Smooth muscle cell (in vitro differentiated cells): Measurements from ENCODE around the gene XXYLT1. TPM values are rescaled to one million over a fixed set of nuclear protein-coding genes. Genes with fewer than 3 reads are reported as not detected.

Experiments used
- DNase-seq: peaks from one replicate; lab custom pipeline; 2025; ENCODE audit not compliant: unreplicated experiment; lab: John Stamatoyannopoulos, UW
- H2AFZ ChIP-seq: fragments of 200-600 bp; sonication (generic); 2 replicates; pipeline ENCODE4 v1.6.0; 2016; ENCODE audit warnings: antibody characterized with exemption, low read depth, mild to moderate bottlenecking
- H3F3A ChIP-seq: fragments of 200-600 bp; sonication (generic); 2 replicates; pipeline ENCODE4 v1.6.0; 2017; ENCODE audit warnings: antibody characterized with exemption, low read depth
- H3K27ac ChIP-seq: fragments of 200-600 bp; sonication (generic); 2 replicates; pipeline ENCODE4 v1.5.1; 2016; ENCODE audit warnings: low read depth, mild to moderate bottlenecking
- H3K27me3 ChIP-seq: fragments of 200-600 bp; sonication (generic); 2 replicates; pipeline ENCODE4 v1.6.1; 2016; ENCODE audit warnings: low read depth, mild to moderate bottlenecking
- H3K36me3 ChIP-seq: fragments of 200-600 bp; sonication (generic); 2 replicates; pipeline ENCODE4 v1.5.1; 2016; ENCODE audit warnings: low read depth
- H3K4me1 ChIP-seq: fragments of 200-600 bp; sonication (generic); 2 replicates; pipeline ENCODE4 v1.5.1; 2016; ENCODE audit warnings: low read depth
- H3K4me2 ChIP-seq: fragments of 200-600 bp; sonication (generic); 2 replicates; pipeline ENCODE4 v1.6.0; 2016; ENCODE audit warnings: mild to moderate bottlenecking
- H3K4me3 ChIP-seq: fragments of 200-600 bp; sonication (generic); 2 replicates; pipeline ENCODE4 v1.5.1; 2016; ENCODE audit warnings: mild to moderate bottlenecking
- H3K79me2 ChIP-seq: fragments of 200-600 bp; sonication (generic); 2 replicates; pipeline ENCODE4 v1.6.0; 2016; ENCODE audit warnings: low read depth, mild to moderate bottlenecking
- H3K9ac ChIP-seq: fragments of 200-600 bp; sonication (generic); 2 replicates; pipeline ENCODE4 v1.6.0; 2016; ENCODE audit warnings: low read depth
- H3K9me3 ChIP-seq: fragments of 200-600 bp; sonication (generic); replicated peaks from 2 replicates; pipeline ENCODE4 v1.5.1; 2016; ENCODE audit warnings: low read depth
- H4K20me1 ChIP-seq: fragments of 200-600 bp; sonication (generic); 2 replicates; pipeline ENCODE4 v1.6.0; 2016; ENCODE audit warnings: low read depth
- WGBS: methylation state at CpG from one replicate; pipeline ENCODE4 v1.1.7; 2016; ENCODE audit warnings: low lambda C conversion rate; 5-methylcytosine and 5-hydroxymethylcytosine counted together
- polyA plus RNA-seq: library from polyadenylated mRNA; unstranded; fragments of >200 nt; fragmentation: Nextera tagmentation; extraction: Ambion mirVana; gene quantifications from 2 replicates; pipeline ENCODE4 v1.2.1, GENCODE V29; 2016
- total RNA-seq: library from RNA; depleted of rRNA; stranded (reverse); fragments of >200 nt; gene quantifications from 2 replicates; pipeline ENCODE4 v1.2.3, GENCODE V29; 2014
- TF ChIP-seq, protein P1 (sequence below): fragments of 200-600 bp; sonication (generic); IDR thresholded peaks from 2 replicates; pipeline ENCODE4 v1.5.1; 2017; ENCODE audit warnings: borderline replicate concordance, mild to moderate bottlenecking, antibody characterized with exemption; ENCODE audit not compliant: insufficient read depth, poor library complexity, severe bottlenecking

XXYLT1 gene
- total and polyA plus RNA-seq, 2 experiments from 2014 or later, result 22.2 to 35.4 TPM

DNA sequence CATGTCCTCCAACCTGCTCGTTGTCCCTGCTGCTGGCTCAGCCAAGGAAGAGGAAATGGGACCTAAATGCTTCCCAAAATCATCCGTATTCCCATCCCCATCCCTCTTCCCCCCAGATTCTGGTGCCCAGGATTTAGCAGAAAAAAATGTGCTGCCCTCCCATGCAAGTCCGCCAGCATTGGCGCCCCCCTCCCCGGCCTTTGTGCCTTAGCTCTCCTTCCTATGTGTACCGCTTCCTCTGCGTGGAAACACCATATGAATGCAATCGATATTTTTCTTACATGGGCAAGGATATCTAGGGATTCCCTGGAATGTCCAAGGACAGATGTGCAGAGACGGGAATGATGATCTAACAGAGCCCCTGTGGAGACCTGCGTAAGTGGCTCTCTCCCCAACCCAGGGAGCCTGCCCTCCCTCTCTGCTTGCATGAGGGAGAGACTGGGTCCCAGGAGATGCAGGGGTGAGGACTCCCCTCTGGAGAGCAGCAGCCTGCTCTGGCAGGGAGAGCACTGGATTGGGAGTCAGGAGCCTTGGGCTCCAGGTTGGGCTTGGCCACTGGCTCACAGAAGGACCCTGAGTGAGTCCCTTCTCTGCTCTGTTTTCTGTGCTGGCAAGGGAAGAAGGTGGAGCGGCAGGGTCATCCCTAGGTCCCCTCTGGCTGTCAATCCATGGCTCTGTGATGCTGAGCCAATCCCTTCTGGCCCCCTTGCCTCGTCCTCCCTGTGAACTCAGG, 227.2 kb downstream of the XXYLT1 start:
- 81% methylated on average over 12 of the region's 12 CpGs for WGBS
- TF ChIP-seq, protein P1, sequence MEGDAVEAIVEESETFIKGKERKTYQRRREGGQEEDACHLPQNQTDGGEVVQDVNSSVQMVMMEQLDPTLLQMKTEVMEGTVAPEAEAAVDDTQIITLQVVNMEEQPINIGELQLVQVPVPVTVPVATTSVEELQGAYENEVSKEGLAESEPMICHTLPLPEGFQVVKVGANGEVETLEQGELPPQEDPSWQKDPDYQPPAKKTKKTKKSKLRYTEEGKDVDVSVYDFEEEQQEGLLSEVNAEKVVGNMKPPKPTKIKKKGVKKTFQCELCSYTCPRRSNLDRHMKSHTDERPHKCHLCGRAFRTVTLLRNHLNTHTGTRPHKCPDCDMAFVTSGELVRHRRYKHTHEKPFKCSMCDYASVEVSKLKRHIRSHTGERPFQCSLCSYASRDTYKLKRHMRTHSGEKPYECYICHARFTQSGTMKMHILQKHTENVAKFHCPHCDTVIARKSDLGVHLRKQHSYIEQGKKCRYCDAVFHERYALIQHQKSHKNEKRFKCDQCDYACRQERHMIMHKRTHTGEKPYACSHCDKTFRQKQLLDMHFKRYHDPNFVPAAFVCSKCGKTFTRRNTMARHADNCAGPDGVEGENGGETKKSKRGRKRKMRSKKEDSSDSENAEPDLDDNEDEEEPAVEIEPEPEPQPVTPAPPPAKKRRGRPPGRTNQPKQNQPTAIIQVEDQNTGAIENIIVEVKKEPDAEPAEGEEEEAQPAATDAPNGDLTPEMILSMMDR, result no peak

DNA sequence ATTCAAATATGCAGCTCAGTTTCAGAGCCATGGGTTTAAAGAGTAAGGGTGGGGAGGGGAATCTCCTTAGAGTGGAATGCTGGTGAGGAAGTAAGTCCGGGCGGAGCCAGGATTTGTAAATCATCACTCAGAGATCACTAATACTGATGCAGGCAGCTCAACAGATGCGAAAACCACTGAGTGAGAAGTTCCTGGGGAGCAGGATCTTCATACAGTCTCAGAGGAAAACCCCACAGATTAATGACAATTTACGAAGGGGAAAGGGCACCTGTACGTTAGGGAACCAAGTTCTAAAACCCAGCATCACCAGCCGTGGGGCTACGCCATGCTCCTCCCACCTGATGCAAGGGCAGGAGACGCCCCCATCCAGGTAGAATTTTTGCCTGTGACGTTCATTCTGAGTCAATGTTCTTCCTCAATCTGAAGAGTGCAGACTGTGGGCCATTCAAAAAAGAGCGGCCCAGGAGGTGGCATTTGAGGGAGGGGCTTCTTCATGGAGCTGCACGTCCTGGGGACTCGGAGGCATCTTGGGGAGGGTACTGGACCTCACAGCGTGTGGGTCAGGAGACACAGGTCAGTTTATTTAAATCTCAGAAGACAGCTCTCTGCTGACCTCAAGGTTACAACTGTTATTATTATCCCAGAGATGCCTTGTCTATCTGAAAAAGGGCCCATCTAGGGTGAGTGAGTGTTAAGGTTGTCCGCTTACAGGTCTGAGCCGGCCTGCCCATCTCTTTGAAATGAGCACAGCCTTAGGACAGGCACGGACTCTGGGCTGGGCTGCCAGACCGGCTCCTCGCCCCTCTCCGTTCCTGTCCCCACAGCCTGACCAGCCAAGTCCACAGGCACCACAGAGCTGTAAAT, 228.0 kb downstream of the XXYLT1 start:
- no peak overlapping the region for H3K9ac ChIP-seq
- H3K4me2 ChIP-seq, result peak overlapping the region; percentile 31
- H3K27ac ChIP-seq, result no peak overlapping the region
- H3F3A ChIP-seq, result no peaks in the 10 kb centered on the region
- DNase-seq, result no peak
- TF ChIP-seq, protein P1, result no peak
- no peak overlapping the region for H2AFZ ChIP-seq
- no peaks in the 10 kb centered on the region for H3K27me3 ChIP-seq
- H3K9me3 ChIP-seq, result no peaks in the 10 kb centered on the region
- H3K79me2 ChIP-seq, result no peaks in the 10 kb centered on the region
- no peak overlapping the region for H3K4me3 ChIP-seq
- peaks cover 7% of the 10 kb centered on the region for H3K4me1 ChIP-seq
- WGBS, result 68% methylated on average over 19 of the region's 19 CpGs
- H4K20me1 ChIP-seq, result no peaks in the 10 kb centered on the region
- no peaks in the 10 kb centered on the region for H3K36me3 ChIP-seq

More for the DNA sequence above, 227.2 kb downstream of the XXYLT1 start:
- H3K4me3 ChIP-seq, result no peak overlapping the region
- no peak overlapping the region for H3K27ac ChIP-seq
- no peaks in the 10 kb centered on the region for H3K79me2 ChIP-seq
- no peak overlapping the region for H2AFZ ChIP-seq
- no peaks in the 10 kb centered on the region for H3F3A ChIP-seq
- H3K4me1 ChIP-seq, result peaks cover 7% of the 10 kb centered on the region
- no peak for DNase-seq
- H4K20me1 ChIP-seq, result no peaks in the 10 kb centered on the region
- H3K4me2 ChIP-seq, result no peak overlapping the region
- H3K36me3 ChIP-seq, result no peaks in the 10 kb centered on the region
- no peak overlapping the region for H3K9ac ChIP-seq
- no peaks in the 10 kb centered on the region for H3K27me3 ChIP-seq
- no peaks in the 10 kb centered on the region for H3K9me3 ChIP-seq

DNA sequence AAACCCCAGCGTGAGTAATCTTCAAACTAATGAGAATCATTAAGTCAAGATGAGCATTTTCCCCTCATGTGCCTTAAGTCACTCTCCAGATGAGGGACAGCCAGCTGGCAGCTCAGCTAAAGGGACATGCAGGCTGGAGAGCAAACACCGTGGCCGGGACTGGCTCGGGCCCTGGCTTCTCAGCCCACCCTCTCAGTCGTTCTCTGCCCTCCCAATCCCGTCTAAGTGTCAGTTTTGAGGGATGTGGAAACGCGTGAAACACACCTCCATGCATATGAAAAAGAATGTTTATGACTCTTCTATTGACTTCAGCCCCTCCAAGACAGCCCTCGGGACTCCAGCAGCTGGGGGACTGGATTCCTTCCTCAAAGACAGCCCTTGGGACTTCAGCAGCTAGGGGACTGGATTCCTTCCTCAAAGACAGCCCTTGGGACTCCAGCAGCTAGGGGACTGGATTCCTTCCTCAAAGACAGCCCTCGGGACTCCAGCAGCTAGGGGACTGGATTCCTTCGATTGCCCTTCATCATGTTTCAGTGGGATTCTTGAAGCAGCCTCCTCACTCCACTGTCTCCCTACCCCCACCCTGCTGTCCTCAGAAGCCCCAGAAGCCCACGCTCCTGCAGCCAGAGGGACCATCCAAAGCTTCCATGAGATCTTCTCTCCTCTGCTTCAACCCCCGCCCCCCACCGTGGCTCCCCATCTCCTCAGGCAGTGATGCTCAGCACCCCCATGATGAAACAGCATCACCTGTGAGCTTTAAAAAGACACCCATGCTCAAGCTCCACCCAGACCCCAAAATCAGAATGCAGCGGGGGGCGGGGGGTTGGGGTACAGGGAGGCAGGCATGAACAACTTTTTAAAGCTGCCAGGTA, 228.9 kb downstream of the XXYLT1 start:
- DNase-seq, result no peak

More for the DNA sequence above, 228.9 kb downstream of the XXYLT1 start:
- Histone ChIP-seq H3K79me2 (no peaks in the 10 kb centered on the region), H3K4me3 (no peak overlapping the region), H2AFZ (no peak overlapping the region), H3K27me3 (no peaks in the 10 kb centered on the region), H3K27ac (no peak overlapping the region), H4K20me1 (no peaks in the 10 kb centered on the region), H3K9ac (no peak overlapping the region), H3K4me1 (peaks cover 7% of the 10 kb centered on the region), H3F3A (no peaks in the 10 kb centered on the region), H3K36me3 (no peaks in the 10 kb centered on the region), H3K4me2 (peak overlapping the region; percentile 31), H3K9me3 (no peaks in the 10 kb centered on the region)
- WGBS, result 59% methylated on average over 16 of the region's 16 CpGs
- TF ChIP-seq, protein P1, result no peak
